Left ventricle myocardium inferior (tissue), 1 donor: ENCODE results near the gene PRODH2. TPM values are rescaled to one million over a fixed set of nuclear protein-coding genes. Genes with fewer than 3 reads are reported as not detected.

ENCODE experiments used
- DNase-seq: peaks from one replicate; pipeline ENCODE4 v3.0.0-alpha.2; 2020
- H3K27ac ChIP-seq: fragments of 200-600 bp; replicated peaks from 2 replicates; pipeline ENCODE4 v1.8.0; 2021
- H3K27me3 ChIP-seq: fragments of 200-600 bp; 2 replicates; pipeline ENCODE4 v1.8.0; 2021; ENCODE audit warnings: low read depth
- H3K36me3 ChIP-seq: fragments of 200-600 bp; 2 replicates; pipeline ENCODE4 v1.8.0; 2021
- H3K4me1 ChIP-seq: fragments of 200-600 bp; 2 replicates; pipeline ENCODE4 v1.8.0; 2021
- H3K4me3 ChIP-seq: fragments of 200-600 bp; 2 replicates; pipeline ENCODE4 v1.8.0; 2021; ENCODE audit warnings: mild to moderate bottlenecking, moderate library complexity
- H3K9me3 ChIP-seq: fragments of 200-600 bp; replicated peaks from 2 replicates; pipeline ENCODE4 v1.8.0; 2021
- intact Hi-C: fragments of 100-400 bp; cut with micrococcal nuclease; formaldehyde crosslinking; loops from one replicate; pipeline ENCODE4 v1.11.0; 2022
- total RNA-seq: library from RNA; stranded (reverse); fragmentation: NEBNext Ultra II Directional; extraction: Animal tissue kit (Norgen Biotek cat#: 25700); gene quantifications from one replicate; pipeline ENCODE4 v1.2.1, GENCODE V29; 2021
- TF ChIP-seq, protein P1 (sequence below): fragments of 200-600 bp; IDR thresholded peaks from 2 replicates; pipeline ENCODE4 v1.8.0; 2021; ENCODE audit warnings: antibody characterized with exemption, mild to moderate bottlenecking, borderline replicate concordance
- donor health status: DM: no; HTN: yes; CAD: no; lungs with severe emphysema.

The PRODH2 gene
- total RNA-seq, 1 donor from 2014 or later = not detected

DNA sequence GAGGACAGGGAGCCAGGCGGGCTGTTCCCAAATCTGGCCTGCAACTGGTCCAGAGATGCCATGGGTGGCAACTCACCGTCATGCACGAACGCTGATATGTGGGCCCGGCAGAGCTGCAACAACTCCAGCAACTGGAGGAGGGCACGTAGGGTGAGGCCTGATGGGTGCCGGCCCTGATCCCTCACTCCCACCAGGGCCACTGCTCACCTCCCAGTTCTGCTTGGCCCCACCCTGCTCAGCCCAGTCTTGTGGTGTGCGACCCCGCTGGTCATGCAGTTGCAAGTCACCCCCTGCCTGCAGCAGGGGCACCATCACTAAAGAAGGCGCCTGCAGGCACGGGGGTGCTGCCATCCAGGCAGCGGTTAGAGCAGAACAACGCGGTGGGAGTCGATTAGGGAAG is 20.3 kb downstream of the PRODH2 start:
- Histone ChIP-seq H3K4me1 (no peaks in the 10 kb centered on the region), H3K27me3 (peaks cover 50% of the 10 kb centered on the region), H3K27ac (no peak overlapping the region), H3K4me3 (no peak overlapping the region), H3K9me3 (no peaks in the 10 kb centered on the region), H3K36me3 (no peaks in the 10 kb centered on the region)
- TF ChIP-seq, protein P1, sequence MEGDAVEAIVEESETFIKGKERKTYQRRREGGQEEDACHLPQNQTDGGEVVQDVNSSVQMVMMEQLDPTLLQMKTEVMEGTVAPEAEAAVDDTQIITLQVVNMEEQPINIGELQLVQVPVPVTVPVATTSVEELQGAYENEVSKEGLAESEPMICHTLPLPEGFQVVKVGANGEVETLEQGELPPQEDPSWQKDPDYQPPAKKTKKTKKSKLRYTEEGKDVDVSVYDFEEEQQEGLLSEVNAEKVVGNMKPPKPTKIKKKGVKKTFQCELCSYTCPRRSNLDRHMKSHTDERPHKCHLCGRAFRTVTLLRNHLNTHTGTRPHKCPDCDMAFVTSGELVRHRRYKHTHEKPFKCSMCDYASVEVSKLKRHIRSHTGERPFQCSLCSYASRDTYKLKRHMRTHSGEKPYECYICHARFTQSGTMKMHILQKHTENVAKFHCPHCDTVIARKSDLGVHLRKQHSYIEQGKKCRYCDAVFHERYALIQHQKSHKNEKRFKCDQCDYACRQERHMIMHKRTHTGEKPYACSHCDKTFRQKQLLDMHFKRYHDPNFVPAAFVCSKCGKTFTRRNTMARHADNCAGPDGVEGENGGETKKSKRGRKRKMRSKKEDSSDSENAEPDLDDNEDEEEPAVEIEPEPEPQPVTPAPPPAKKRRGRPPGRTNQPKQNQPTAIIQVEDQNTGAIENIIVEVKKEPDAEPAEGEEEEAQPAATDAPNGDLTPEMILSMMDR = no peak
- intact Hi-C loops = no loop called here
- no peak for DNase-seq

DNA sequence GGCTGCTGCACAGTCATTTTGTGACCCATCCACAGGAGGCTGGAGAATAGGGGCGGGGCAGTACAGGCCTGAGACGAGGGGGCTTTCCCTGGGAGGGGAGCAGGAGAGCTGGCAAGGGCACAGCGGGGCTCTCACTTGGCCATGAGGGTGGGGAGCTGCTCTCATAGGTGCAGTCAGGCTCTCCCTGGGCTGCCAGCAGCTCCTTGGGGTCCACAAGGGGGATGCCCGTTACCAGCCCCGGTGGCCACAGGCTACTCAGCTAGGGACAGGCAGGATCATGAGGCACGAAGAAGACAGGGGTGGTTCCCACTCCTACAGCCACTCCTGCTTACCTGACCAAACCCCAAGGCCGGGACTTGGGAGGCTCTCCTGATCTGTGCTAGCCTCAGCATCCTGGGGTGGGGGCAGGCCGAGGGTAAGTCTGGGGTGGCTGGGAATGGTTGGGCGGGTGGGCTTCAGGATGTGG is 20.8 kb downstream of the PRODH2 start:
- no peaks in the 10 kb centered on the region for H3K9me3 ChIP-seq
- H3K36me3 ChIP-seq = no peaks in the 10 kb centered on the region
- no peak for DNase-seq
- TF ChIP-seq, protein P1 = no peak
- no peak overlapping the region for H3K27ac ChIP-seq
- intact Hi-C loops = no loop called here
- peaks cover 45% of the 10 kb centered on the region for H3K27me3 ChIP-seq
- no peaks in the 10 kb centered on the region for H3K4me1 ChIP-seq
- no peak overlapping the region for H3K4me3 ChIP-seq

DNA sequence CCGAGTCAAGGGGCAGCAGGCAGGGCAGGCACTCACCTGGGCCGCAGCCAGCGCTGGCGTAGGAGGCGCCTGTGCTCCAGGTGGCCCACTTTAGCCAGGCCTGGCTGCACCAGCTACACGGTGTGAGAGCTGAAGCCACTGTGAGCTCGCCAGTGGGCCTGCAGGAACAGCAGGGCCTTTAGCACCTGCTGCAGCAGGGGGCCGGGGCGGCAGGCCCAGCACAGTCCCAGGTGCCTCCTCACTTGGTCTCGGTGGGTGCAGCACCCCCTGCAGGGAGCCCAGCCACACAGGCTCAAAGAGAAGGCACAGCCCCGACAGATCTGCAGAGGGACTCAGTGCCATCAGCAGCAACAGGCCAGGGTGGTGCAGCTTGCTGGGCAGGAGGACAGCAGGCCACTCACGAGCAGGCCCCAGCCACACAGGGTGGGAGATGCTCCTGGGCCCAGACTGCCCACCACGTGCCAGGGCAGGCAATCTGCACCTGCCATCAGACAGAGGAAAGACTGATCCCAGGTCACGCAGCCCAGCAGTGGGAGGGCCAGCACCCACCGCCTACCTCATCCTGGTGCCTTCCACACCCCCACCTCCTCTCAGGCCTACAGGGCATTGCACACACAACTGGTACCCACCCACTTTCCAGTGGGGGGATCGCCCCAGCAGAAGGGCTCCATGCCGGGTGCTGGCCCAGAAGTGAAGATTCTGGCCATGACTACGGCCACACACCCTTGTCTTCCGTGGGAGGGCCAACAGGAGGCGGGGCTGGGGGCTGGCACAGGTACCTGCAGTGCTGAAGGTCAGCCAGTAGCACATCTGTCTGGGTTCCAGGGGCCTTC is 21.4 kb downstream of the PRODH2 start:
- Histone ChIP-seq H3K4me3 (no peak overlapping the region), H3K4me1 (no peaks in the 10 kb centered on the region), H3K36me3 (no peaks in the 10 kb centered on the region), H3K9me3 (no peaks in the 10 kb centered on the region), H3K27ac (no peak overlapping the region), H3K27me3 (peaks cover 39% of the 10 kb centered on the region)
- no peak for DNase-seq
- TF ChIP-seq, protein P1 = peak; percentile 10
- intact Hi-C loops = no loop called here

DNA sequence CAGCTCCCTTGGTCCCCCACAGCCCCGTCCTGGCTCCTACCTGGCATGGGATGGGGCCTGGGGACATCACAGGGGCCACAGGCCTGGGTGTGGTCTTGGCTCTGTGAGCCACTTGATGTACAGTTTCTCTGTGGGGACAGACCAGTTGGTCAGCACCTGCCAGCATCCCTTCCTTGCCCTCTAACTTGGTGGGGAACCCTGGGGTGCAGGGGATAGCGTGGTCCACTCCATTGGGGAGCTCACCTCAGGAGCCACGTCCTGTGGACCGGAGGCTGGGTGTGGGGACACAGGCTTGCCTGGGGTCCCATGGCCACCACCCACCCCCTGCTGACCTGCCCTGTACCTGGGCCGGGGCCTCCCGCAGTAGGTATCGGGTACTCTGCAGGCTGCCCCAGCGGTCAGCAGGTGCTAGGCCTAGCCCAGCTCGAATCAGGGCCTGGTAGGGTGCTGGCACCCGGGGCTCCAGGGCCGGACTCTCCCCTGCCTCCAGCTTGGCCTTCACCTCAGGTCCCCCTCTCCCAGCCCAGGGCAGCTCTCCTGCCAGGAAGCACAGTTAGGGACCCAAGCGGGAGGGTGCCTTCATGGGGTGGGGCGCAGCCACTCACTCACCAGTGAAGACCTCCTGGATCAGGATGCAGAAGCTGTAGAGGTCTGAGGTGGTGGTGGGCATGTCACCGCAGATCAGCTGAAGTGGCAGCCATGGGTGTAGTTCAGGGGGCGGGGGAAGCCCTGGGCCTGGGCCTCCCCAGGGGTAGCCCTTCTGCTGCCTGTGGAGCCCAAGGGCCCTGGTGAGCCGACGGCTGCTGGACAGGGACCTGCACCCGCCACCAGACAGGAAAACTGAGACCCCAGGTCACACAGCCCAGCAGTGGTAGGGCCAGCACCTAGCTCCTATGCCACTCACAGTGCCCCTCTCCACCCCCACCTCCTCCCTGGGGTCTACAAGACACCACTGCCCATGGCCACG is 22.4 kb downstream of the PRODH2 start:
- H3K27me3 ChIP-seq = peaks cover 29% of the 10 kb centered on the region
- DNase-seq = no peak
- H3K9me3 ChIP-seq = no peaks in the 10 kb centered on the region
- no peaks in the 10 kb centered on the region for H3K4me1 ChIP-seq
- intact Hi-C loops = no loop called here
- H3K4me3 ChIP-seq = no peak overlapping the region
- H3K27ac ChIP-seq = no peak overlapping the region
- TF ChIP-seq, protein P1 = no peak
- no peaks in the 10 kb centered on the region for H3K36me3 ChIP-seq

DNA sequence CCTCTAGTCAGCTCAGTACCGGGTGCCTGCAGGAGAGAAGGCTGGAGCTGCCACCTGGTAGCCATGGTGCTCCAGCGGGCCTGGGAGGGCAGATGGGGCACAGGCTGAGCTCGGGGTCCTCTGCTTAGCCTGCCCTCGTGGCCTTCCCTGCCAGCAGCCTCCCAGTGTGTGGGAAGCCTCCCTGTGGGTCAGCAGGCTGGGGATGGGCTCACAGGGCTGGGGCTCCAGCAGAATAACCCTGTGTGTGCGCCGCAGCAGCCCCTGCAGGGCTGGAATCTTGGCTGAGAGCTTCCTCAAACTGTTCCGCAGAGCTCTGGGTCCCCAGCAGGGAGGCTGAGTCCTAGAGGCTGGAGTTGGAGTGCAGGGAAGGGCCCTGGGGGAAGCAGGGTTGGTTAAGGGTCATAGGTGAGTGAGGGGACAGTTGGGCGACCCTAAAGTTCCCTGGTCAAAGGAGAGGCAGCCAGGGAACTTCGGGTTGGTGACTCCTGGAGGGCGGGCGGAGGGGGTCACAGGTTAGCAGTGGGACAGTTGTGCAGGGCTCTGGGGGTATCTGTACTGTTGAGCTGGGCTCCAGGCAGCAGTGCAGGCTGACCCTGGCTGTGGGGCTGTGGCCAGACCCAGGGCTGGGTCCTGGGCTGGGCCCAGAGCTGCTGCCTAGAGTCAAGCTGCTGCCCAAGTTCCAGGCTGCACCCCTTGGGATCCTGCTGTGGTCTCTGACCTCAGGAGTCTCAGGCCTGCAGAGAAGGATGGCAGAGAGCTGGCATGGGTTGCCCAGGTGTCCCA is 23.3 kb downstream of the PRODH2 start:
- Histone ChIP-seq H3K4me1 (no peaks in the 10 kb centered on the region), H3K4me3 (no peak overlapping the region), H3K27me3 (peaks cover 21% of the 10 kb centered on the region), H3K27ac (no peak overlapping the region), H3K36me3 (no peaks in the 10 kb centered on the region), H3K9me3 (no peaks in the 10 kb centered on the region)
- intact Hi-C loops = no loop called here
- TF ChIP-seq, protein P1 = no peak
- DNase-seq = no peak
